HG03108 (cell line): ENCODE results near the gene WEE2.
"Not testable (repeated sequence)": the region's sequence is repeated elsewhere in the genome, so short reads cannot be mapped to it uniquely, and the experiment has no call there.

ENCODE experiments used
- ATAC-seq: cut with Tn5 transposase; IDR thresholded peaks from one replicate; pipeline ENCODE4 v1.9.1; 2021; ENCODE audit warnings: moderate library complexity; ENCODE audit not compliant: unreplicated experiment

WEE2 gene

GRCh38 chr7:141763797-141764196 lies 55.6 kb downstream of the WEE2 start, which contains the start of gene TAS2R3:
TSS of gene TAS2R3 (plus strand) at chr7:141764097. CDS start at chr7:141764159, 62 bp downstream.
- ATAC-seq: no peak

DNA sequence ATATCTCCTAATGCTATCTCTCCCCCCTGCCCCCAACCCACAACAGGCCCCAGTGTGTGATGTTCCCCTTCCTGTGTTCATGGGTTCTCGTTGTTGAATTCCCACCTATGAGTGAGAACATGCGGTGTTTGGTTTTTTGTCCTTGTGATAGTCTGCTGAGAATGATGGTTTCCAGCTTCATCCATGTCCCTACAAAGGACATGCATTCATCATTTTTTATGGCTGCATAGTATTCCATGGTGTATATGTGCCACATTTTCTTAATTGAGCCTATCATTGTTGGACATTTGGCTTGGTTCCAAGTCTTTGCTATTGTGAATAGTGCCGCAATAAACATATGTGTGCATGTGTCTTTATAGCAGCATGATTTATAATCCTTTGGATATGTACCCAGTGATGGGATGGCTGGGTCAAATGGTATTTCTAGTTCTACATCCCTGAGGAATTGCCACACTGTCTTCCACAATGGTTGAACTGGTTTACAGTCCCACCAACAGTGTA lies 62.0 kb downstream of the WEE2 start:
- ATAC-seq: not testable (repeated sequence)

GRCh38 chr7:141776374-141776773 lies 68.2 kb downstream of the WEE2 start, which contains the start of gene TAS2R4:
TSS of gene TAS2R4 (plus strand) at chr7:141776674. CDS start at chr7:141778489, 1,815 bp downstream.
- no peak for ATAC-seq
